Esophagus muscularis mucosa (tissue), 4 donors: ENCODE data around the gene TJP1. TPM values are rescaled to one million over a fixed set of nuclear protein-coding genes. Genes with fewer than 3 reads are reported as not detected.

Experiments
- DNase-seq: peaks from one replicate; pipeline ENCODE4 v3.0.0-alpha.2; 2017; ENCODE audit errors: extremely low spot score
- H3K27ac ChIP-seq, 4 donors: fragments of 200-600 bp; sonication (generic); replicated peaks in 1 of 4; 1 replicate in 3 of 4; 2 replicates in 1 of 4; pipeline ENCODE4 v1.5.1; 2016 to 2019; ENCODE audit warnings: mild to moderate bottlenecking in 1 of 4
- H3K27me3 ChIP-seq, 4 donors: fragments of 200-600 bp; sonication (generic); one replicate each; pipeline versions ENCODE4 v1.5.1 to v1.6.0; 2016 to 2019
- H3K36me3 ChIP-seq, 4 donors: fragments of 200-600 bp; sonication (generic); one replicate each; pipeline ENCODE4 v1.5.1; 2016 to 2019
- H3K4me1 ChIP-seq, 4 donors: fragments of 200-600 bp; sonication (generic); one replicate each; pipeline ENCODE4 v1.5.1; 2016 to 2019
- H3K4me3 ChIP-seq, 4 donors: fragments of 200-600 bp; sonication (generic); 1 replicate in 2 of 4; 2 replicates in 2 of 4; pipeline ENCODE4 v1.5.1; 2016 to 2019; ENCODE audit warnings: mild to moderate bottlenecking in 4 of 4, moderate library complexity in 1 of 4
- H3K9me3 ChIP-seq, 4 donors: fragments of 200-600 bp; sonication (generic); 1 replicate in 3 of 4; 2 replicates in 1 of 4; pipeline ENCODE4 v1.5.1; 2016 to 2019
- CTCF ChIP-seq, 3 experiments: fragments of 200-600 bp in 2 of 3; fragments of 450-650 bp in 1 of 3; sonication (generic) in 2 of 3; IDR thresholded peaks; one replicate each; pipeline ENCODE4 v1.5.1; 2017 to 2019; ENCODE audit warnings: antibody characterized with exemption in 3 of 3, mild to moderate bottlenecking in 2 of 3, moderate library complexity in 1 of 3
- EP300 ChIP-seq: sonication (generic); formaldehyde crosslinking; IDR thresholded peaks from one replicate; pipeline ENCODE4 v1.6.1; 2017; ENCODE audit warnings: antibody characterized with exemption
- POLR2A ChIP-seq: fragments of 450-650 bp; IDR thresholded peaks from one replicate; pipeline ENCODE4 v1.6.1; 2017; ENCODE audit warnings: antibody characterized with exemption, moderate library complexity, mild to moderate bottlenecking, low read depth
- POLR2AphosphoS5 ChIP-seq, 2 donors: sonication (generic); formaldehyde crosslinking; IDR thresholded peaks; one replicate each; pipeline ENCODE4 v1.6.1; 2017; ENCODE audit warnings: antibody characterized with exemption in 2 of 2
- WGBS: methylation state at CpG from one replicate; pipeline ENCODE4 v1.1.5; 2018; 5-methylcytosine and 5-hydroxymethylcytosine counted together
- intact Hi-C: fragments of 100-400 bp; cut with DNase I; formaldehyde crosslinking; loops from one replicate; pipeline ENCODE4 v1.15.1; 2023
- total RNA-seq, 4 donors: library from RNA; depleted of rRNA; stranded (reverse); fragments of >200 nt; gene quantifications; one replicate each; pipeline versions ENCODE4 v1.1.0 to v1.2.1, GENCODE V29; 2016

Gene TJP1
- total RNA-seq, 4 donors from 2014 or later, result 69.4 to 108 (median 90.2) TPM

- no peaks in the 10 kb centered on the region for H3K9me3 ChIP-seq
- TF ChIP-seq POLR2A (no peak), CTCF (IDR thresholded peaks at IDR 0.05) (no peak), EP300 (no peak), POLR2AphosphoS5 (IDR thresholded peaks at IDR 0.05) (no peak)
- intact Hi-C loops, result no loop called here
- H3K4me3 ChIP-seq, result no peak overlapping the region
- no peaks in the 10 kb centered on the region for H3K27me3 ChIP-seq
- no peaks in the 10 kb centered on the region for H3K4me1 ChIP-seq
- DNase-seq, result no peak
- no peak overlapping the region for H3K27ac ChIP-seq
- H3K36me3 ChIP-seq, result peaks cover 0 to 42% (median 34%) of the 10 kb centered on the region in 4 donors
- WGBS, result 97% methylated on average over 3 of the region's 3 CpGs
Measured at GRCh38 chr15:29743475-29743874, 78.8 kb downstream of the TJP1 start.

GRCh38 chr15:29740692-29741311 is 81.5 kb downstream of the TJP1 start:
- no peak for TF ChIP-seq CTCF (IDR thresholded peaks at IDR 0.05)
- TF ChIP-seq POLR2A, result no peak
- no peak for TF ChIP-seq POLR2AphosphoS5 (IDR thresholded peaks at IDR 0.05)
- TF ChIP-seq EP300, result no peak
- H3K4me1 ChIP-seq, result peaks cover 0 to 10% (median 0%) of the 10 kb centered on the region in 4 donors
- no peak for DNase-seq
- peaks cover 0 to 65% (median 46%) of the 10 kb centered on the region in 4 donors for H3K36me3 ChIP-seq
- no peaks in the 10 kb centered on the region for H3K27me3 ChIP-seq
- intact Hi-C loops, result no loop called here
- no peaks in the 10 kb centered on the region for H3K9me3 ChIP-seq
- 100% methylated on average over 1 of the region's 1 CpG for WGBS
- H3K27ac ChIP-seq, result no peak overlapping the region
- no peak overlapping the region for H3K4me3 ChIP-seq

GRCh38 chr15:29736744-29737020 is 85.6 kb downstream of the TJP1 start:
- no peaks in the 10 kb centered on the region for H3K9me3 ChIP-seq
- H3K4me3 ChIP-seq, result no peak overlapping the region
- H3K27ac ChIP-seq, result no peak overlapping the region
- DNase-seq, result no peak
- H3K4me1 ChIP-seq, result peaks cover 6 to 14% (median 8%) of the 10 kb centered on the region in 4 donors
- TF ChIP-seq EP300 (no peak), POLR2AphosphoS5 (IDR thresholded peaks at IDR 0.05) (no peak), POLR2A (no peak), CTCF (IDR thresholded peaks at IDR 0.05) (no peak)
- H3K27me3 ChIP-seq, result no peaks in the 10 kb centered on the region
- H3K36me3 ChIP-seq, result peaks cover 20 to 96% (median 64%) of the 10 kb centered on the region in 4 donors
- WGBS, result 76% methylated on average over 2 of the region's 2 CpGs
- intact Hi-C loops, result no loop called here

GRCh38 chr15:29736012-29736743 is 86.1 kb downstream of the TJP1 start:
- Histone ChIP-seq H3K4me3 (no peak overlapping the region), H3K27ac (no peak overlapping the region), H3K4me1 (peaks cover 6 to 14% (median 8%) of the 10 kb centered on the region in 4 donors), H3K36me3 (peaks cover 21 to 96% (median 61%) of the 10 kb centered on the region in 4 donors), H3K27me3 (no peaks in the 10 kb centered on the region), H3K9me3 (no peaks in the 10 kb centered on the region)
- DNase-seq, result no peak
- intact Hi-C loops, result no loop called here
- WGBS, result 84% methylated on average over 3 of the region's 3 CpGs
- no peak for TF ChIP-seq POLR2AphosphoS5 (IDR thresholded peaks at IDR 0.05)
- TF ChIP-seq POLR2A, result no peak
- TF ChIP-seq CTCF (IDR thresholded peaks at IDR 0.05), result no peak
- TF ChIP-seq EP300, result no peak
